Bronchial smooth muscle cell (primary cell): ENCODE measurements around the gene EXOSC2. TPM values are rescaled to one million over a fixed set of nuclear protein-coding genes. Genes with fewer than 3 reads are reported as not detected.

Experiments used
- total RNA-seq: library from RNA; depleted of rRNA; stranded (reverse); fragments of >200 nt; gene quantifications from 2 replicates; pipeline ENCODE4 v1.2.1, GENCODE V29; 2014

Gene EXOSC2, protein sequence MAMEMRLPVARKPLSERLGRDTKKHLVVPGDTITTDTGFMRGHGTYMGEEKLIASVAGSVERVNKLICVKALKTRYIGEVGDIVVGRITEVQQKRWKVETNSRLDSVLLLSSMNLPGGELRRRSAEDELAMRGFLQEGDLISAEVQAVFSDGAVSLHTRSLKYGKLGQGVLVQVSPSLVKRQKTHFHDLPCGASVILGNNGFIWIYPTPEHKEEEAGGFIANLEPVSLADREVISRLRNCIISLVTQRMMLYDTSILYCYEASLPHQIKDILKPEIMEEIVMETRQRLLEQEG
- total RNA-seq: 18.6 and 25.6 TPM in 2 replicates

DNA sequence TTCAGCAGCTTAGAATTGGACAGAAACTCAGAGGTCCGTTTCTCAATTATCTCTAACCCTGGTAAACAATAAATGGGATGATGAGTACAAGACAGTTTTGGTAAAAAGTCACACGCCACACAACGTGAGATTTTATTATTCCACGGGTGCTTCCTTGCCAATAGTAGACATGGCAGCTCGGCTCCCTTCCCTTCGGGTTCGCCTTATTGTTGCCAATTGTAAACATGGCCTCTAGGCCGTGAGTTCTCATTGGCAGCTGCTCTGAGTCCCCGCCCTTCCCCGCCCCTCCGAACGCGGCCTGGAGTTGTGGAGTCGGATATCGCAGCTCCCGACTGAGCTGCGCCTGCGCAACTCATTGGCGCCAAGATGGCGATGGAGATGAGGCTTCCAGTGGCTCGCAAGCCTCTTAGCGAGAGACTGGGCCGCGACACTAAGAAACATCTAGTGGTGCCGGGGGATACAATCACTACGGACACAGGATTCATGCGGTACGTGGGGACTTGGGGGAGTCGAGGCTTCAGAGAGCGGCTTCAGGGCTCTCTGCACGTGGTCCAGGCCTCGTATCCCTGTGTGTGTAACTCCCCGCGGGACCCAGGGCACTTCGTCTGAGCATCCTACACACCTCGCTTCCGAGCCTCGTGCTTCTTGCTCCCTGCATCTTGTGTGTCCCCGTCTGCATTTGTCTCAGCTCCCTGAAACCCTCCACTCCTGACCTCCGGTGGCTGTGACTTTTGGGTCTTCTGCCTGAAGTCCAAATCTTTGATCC, at the start of gene EXOSC2:
Gene EXOSC2 (plus strand): TSS at position 355 of the 766 bp plus-strand sequence. CDS start 12 bp downstream, at position 367.

GRCh38 chr9:130664251-130665028, 29.1 kb upstream of the EXOSC2 start, which contains the start of gene PRDM12:
PRDM12 (plus strand) TSS chr9:130664594; CDS start chr9:130664654, 60 bp downstream.

Other genes with a start within 250 kb of the EXOSC2 start
- 60.1 and 62.2 TPM in 2 replicates for gene ASS1, start 248.8 kb upstream of the EXOSC2 start, total RNA-seq
- gene FUBP3, start 114.2 kb upstream of the EXOSC2 start, total RNA-seq: 32.7 and 36.4 TPM in 2 replicates
- not detected in 2 replicates for gene PRDM12, start 29.2 kb upstream of the EXOSC2 start, total RNA-seq
- 49.6 and 58.5 TPM in 2 replicates for gene ABL1, start 141.5 kb downstream of the EXOSC2 start, total RNA-seq
- not detected in 2 replicates for gene QRFP, start 203.0 kb downstream of the EXOSC2 start, total RNA-seq
- 6.7 and 9.3 TPM in 2 replicates for gene FIBCD1, start 245.5 kb downstream of the EXOSC2 start, total RNA-seq